HPDE6-E6E7 (cell line): ENCODE measurements around the gene MCRIP2.

Experiments used
- DNase-seq: peaks from one replicate; pipeline ENCODE4 v3.0.0; 2011; ENCODE audit warnings: missing footprints; ENCODE audit errors: extremely low spot score

The MCRIP2 gene

DNA sequence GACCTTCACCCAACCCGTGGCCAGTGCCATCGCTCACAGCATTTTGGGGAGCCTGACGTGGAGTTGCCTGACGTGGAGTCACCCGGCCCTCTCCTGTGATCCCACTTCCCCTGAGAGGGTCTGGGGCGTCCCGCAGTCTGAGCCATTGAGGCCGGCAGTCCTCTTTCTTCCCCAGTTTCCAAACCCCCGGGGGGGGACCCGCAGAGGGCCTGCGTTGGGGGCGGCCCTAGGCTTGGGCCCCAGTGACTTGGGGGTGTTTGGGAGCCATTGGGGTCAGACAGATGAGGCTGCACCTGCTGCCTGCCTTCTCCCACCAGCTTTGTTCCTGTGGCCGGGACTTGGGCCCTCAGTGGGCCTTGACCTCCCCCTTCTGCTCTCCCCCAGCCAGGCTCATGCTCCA, 28.0 kb downstream of the MCRIP2 start:
- DNase-seq: no peak

DNA sequence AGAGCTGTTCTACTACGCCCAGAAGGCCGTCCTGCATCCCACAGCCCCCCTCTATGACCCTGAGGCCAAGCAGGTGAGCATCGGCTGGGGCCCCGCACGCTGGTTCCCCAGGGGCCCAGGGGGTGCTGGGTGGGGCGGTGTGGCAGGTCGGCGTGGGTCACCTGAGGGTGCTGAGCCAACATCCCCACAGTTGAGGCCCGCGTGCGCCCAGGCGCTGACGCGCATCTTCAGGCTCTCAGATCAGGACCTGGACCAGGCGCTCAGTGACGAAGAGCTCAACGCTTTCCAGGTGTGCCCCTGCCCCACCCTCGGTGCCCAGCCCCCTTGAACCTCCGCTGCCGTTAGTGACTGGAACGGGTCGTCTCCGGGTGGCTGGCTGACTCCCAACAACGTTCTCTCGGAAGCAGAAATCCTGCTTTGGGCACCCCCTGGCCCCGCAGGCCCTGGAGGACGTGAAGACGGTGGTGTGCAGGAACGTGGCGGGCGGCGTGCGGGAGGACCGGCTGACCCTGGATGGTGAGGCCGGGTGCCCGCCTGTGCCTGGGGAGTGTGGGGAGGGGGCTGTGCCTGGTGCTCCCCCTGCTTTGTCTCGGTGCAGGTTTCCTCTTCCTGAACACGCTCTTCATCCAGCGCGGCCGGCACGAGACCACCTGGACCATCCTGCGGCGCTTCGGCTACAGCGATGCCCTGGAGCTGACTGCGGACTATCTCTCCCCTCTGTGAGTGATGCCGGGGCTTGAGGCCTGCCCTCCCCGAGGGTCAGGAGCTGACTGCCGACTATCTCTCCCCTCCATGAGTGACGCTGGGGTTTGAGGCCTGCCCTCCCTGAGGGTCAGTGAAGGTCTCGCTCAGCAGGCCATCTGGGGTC, 29.1 kb downstream of the MCRIP2 start:
- no peak for DNase-seq

DNA sequence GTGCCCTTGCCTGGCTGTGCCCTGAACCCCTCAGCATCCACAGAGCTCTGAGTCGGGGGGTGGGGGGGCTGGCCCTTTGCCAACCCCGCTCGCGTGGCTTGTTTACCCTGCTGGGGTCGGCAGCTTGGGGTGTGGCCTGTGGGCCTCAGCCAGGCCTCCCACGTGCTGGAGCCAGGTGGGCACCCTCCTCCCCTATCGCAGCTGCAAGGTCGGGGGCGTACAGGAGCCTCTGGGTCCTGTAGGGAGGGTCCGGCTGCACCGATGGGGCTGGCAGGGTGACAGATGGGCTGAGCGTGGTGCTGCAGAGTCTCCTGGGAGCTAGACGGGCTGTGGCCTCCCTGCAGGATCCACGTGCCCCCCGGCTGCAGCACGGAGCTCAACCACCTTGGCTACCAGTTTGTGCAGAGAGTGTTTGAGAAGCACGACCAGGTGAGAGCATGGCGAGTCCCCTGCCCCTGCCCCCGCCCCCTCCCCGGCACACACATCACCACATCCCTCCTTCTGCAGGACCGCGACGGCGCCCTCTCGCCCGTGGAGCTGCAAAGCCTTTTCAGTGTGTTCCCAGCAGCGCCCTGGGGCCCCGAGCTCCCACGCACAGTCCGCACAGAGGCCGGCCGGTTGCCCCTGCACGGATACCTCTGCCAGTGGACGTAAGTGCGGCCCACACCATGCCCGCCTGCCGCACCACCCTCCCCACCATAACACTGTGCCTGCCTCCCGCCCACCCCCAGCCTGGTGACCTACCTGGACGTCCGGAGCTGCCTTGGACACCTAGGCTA, 29.9 kb downstream of the MCRIP2 start:
- DNase-seq: no peak

DNA sequence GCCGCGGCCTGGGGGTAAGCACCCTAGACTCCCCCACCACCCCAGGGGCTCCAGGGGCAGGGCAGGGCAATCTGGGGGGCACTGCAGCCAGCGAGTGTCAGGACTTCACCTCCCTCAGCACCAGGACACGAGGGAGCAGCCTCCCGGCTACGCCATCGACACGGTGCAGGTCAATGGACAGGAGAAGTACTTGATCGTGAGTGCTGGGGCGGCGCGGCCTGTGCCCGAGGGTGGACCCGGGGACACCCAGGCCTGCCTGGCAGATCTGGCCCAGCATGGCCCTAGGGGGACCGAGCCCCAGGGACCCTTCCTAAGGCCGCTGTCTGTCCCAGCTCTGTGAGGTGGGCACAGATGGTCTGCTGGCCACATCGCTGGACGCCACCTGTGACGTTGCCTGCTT, 30.7 kb downstream of the MCRIP2 start:
- no peak for DNase-seq

DNA sequence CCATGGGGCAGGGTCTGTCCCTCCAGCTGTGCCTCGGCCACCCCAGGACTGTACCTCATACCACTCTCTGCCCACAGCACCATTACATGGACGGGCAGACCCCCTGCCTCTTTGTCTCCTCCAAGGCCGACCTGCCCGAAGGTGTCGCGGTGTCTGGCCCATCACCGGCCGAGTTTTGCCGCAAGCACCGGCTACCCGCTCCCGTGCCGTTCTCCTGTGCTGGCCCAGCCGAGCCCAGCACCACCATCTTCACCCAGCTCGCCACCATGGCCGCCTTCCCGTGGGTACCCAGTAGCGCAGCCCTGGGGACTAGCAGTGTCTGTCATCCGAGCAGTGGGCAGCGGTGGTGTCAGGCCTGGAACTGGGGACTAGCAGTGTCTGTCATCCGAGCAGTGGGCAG, 31.2 kb downstream of the MCRIP2 start:
- no peak for DNase-seq

DNA sequence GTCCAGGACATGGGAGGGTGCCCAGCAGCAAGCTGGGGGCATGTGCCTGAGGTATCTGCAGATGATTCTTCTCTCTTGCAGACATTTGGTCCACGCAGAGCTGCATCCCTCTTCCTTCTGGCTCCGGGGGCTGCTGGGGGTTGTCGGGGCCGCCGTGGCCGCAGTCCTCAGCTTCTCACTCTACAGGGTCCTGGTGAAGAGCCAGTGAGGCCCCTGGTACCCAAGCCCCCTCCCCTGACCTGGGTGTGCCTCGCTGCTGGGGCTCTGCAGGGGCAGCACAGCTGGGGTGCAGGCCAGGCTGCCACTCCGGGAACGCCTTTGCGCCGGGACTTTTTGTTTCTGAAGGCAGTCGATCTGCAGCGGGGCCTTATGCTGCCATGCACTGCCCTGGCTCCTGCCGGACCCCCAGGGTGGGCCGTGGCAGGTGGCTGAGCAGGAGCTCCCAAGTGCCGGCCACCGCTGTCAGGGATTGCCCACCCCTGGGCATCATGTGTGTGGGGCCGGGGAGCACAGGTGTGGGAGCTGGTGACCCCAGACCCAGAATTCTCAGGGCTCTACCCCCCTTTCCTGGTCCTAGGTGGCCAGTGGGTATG, 31.9 kb downstream of the MCRIP2 start:
- DNase-seq: no peak

DNA sequence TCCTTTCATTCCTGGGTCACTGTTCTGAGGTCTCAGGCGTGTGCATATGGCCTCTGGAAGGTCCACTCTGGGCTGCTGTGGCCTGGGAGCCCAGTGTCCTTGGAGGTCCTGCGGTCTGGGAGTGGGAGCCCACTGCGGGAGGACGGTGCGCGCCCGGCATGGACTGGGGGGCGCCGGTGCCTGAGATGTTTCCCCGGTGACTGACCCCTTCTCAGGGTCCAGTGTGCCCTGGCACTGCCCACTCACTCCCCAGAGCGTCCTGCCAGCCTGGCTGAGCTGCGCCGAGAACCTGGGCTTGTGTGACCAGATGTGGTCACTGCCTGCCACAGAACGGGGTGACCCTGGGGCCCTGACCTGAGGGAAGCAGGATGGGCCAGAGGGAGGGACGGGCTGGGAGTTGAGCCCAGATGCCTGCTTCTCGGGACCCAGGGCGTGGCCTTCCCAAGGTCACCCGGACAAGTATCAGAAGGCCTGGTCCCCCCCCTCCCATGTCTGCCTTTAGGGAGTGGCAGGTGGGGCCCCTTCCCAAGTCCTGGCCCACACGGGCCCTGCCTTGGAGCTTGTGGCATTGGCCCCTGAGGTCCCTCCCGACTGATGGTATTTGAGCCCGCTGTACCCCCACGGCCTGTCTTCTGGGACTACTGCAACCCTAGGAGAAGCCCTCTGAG, 32.7 kb downstream of the MCRIP2 start:
- DNase-seq: no peak

DNA sequence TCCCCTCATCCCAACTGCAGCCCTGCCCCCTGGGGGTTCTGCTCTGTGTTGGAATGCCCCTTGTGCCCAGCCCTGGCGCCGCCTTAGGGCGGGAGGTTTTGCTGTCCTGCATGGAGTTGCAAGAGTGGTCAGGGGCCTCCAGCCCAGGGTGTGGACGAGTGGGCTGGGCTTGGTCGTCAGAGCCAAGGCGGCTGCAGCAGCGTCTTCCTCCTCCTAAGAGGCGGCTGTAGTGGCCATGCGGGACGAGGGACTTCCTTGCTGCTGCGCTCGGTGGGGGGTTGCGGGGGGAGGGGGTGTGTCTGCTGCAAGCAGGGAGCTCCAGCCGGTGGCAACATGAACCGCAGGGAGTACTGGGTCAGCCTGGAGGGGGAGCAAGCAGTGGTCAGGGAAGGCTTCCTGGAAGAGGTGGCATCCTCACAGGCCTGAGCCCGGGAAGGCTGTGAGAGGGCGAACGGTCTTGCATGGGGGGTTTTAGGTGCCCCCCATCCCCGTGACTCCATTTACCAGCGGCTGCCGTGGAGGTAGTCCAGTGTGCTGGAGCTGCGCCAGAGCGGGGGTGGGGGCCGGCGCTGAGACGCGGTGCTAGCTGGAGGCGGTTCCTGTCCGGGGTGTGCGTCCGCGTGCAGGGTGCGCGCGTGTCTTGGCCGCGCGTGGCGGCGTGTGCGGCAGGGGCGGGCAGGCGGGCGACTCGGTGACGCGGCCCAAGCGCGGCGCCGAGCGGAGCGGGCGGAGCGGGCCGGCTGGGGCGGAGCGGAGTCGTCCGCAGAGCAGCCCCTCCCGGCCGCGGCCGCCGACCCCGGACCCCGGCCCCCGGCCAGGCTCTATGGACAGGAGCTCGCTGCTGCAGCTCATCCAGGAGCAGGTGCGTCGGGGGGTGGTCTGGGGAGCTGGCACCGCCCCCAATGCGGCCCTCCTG, 33.6 kb downstream of the MCRIP2 start, which contains the start of gene RHBDL1:
Gene RHBDL1, plus strand, starts transcription at position 704 of the 916 bp plus-strand sequence. Its CDS starts 120 bp downstream, at position 824.
- DNase-seq: no peak

DNA sequence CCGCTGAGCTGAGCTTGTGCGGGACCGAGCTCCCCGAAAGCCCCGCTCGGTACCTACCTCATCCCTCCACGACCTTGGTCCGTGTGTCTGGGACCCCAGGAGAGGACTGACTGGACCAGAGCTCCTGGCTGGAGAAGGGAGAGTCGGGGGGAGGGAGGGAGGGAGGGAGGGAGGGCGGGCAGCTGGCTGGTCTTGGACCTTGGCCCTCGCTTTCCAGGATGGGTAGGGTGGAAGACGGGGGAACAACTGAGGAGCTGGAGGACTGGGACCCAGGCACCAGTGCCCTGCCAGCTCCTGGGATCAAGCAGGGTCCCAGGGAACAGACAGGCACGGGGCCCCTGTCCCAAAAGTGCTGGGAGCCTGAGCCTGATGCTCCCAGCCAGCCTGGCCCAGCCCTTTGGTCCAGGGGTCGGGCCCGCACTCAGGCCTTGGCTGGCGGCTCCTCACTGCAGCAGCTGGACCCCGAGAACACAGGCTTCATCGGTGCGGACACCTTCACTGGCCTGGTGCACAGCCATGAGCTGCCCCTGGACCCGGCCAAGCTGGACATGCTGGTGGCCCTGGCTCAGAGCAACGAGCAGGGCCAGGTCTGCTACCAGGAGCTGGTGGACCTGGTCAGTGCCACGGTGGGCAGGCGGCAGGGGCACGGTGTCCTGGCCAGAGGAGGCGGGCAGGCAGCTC, 34.4 kb downstream of the MCRIP2 start:
- DNase-seq: no peak

DNA sequence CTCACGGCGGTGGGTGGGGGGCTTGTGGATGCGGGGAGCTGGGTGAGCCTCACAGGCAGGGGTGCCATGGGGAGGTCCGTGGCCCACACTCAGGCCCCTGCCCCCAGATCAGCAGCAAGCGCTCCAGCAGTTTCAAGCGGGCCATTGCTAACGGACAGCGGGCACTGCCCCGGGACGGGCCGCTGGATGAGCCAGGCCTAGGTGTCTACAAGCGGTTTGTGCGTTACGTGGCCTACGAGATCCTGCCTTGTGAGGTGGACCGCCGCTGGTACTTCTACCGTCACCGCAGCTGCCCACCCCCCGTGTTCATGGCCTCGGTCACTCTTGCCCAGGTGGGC, 34.9 kb downstream of the MCRIP2 start:
- no peak for DNase-seq

DNA sequence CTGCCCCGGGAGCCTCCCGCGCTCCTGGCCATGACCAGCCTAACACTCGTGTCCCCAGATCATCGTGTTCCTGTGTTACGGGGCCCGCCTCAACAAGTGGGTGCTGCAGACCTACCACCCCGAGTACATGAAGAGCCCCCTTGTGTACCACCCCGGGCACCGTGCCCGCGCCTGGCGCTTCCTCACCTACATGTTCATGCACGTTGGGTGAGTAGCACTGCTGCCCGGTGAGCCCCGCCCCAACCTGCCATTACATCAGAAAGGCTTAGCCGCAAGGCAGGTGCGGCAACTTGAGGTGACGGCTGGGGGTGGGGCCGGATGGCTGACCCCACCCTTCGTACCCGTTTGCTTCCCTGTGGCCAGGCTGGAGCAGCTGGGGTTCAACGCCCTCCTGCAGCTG, 35.3 kb downstream of the MCRIP2 start:
- peak; percentile 91 for DNase-seq

DNA sequence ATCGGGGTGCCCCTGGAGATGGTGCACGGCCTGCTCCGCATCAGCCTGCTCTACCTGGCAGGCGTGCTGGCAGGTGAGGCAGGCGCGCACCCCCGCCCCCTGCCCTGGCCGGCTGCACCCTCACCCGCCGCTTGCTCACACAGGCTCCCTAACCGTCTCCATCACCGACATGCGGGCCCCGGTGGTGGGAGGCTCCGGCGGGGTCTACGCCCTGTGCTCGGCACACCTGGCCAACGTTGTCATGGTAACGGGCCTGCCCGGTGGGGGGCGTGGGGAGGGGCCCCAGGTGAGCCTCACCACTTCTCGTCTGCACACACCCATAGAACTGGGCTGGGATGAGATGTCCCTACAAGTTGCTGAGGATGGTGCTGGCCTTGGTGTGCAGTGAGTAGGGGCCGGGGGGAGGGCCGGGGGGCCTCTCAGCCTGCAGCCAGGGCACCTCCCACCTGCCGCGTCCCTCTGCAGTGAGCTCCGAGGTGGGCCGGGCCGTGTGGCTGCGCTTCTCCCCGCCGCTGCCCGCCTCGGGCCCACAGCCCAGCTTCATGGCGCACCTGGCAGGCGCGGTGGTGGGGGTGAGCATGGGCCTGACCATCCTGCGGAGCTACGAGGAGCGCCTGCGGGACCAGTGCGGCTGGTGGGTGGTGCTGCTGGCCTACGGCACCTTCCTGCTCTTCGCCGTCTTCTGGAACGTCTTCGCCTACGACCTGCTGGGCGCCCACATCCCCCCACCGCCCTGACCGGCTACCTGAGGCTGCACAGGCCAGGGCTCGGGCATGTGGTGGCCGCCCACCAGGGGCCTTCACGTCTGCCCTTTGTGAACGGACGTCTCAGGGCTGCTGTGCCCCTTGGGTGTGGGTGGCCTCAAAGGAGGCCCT, 35.9 kb downstream of the MCRIP2 start:
- DNase-seq: no peak

DNA sequence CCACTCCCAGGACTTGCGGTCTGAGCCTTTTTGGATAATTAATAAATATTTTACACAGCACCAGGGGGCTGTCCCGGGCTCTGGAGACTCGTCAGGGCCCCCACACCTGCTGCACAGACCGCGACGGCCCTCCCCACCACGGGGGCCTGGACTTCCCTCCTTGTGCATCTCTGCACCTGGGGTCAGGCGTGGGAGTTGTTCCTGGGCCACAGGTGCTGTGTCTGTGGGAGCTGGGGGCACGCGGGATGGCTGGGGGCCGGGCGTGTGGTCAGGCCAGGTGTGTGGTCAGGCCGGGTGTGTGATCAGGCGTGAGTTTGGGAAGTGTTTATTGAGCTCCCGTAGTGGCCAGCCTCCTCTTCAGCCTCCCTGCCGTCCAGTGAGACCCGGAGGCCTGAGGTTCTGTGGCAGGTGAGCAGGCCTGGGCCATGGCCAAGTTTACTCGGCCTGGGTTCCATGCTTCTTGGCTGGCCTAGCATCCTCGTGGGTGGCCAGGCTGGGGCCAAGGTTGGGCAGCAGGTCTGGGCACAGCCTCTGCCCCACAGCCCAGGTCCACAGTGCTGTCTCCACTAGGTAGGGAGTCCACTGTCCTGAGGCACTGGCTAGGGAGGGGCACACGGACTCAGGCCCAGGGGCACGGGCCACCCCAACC, 36.7 kb downstream of the MCRIP2 start:
- DNase-seq: no peak

DNA sequence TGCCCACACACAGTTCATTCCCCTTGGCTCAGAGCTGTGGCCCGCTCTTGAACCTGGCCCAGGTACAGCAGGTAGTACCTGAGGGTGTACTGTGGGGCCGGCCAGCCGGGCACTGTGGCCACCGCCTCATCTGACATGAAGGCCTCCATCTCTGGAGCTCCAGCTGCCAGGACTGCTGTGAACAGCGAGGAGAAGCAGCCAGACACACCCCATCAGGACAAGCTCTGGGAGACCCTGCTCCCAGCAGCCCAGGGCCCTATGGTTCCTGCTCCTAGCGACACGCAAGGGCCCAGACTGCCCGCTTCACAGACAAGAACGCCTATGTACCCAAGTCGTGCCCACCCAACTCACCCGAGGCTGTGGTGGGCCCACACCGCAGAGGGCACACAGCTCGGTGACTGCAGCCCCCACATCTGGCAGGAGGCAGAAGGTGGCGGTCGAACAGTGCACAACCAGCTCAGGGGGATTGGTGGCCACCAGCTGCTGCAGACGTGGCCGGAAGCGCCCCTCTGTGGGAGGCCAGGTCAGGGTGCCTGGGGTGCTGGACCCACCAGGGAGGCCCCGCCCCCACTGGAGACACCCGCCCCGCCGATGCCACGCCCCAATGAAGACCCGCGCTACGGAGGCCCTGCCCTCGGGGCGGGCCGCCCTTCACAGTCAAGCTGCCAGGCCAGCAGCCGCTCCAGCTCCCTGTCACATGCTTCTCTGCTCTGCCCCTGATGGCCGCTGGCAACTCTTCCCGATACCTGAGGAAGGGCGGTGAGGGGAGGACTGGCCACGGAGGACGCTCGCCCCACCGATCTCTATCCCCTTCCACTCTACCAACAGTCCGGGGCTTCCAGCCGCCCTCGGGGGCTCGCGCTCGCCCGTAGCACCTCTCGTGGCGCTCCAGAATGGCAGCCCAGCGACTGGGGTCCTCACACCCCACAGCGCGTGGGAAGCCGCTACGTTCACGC, 37.5 kb downstream of the MCRIP2 start:
- DNase-seq: no peak

DNA sequence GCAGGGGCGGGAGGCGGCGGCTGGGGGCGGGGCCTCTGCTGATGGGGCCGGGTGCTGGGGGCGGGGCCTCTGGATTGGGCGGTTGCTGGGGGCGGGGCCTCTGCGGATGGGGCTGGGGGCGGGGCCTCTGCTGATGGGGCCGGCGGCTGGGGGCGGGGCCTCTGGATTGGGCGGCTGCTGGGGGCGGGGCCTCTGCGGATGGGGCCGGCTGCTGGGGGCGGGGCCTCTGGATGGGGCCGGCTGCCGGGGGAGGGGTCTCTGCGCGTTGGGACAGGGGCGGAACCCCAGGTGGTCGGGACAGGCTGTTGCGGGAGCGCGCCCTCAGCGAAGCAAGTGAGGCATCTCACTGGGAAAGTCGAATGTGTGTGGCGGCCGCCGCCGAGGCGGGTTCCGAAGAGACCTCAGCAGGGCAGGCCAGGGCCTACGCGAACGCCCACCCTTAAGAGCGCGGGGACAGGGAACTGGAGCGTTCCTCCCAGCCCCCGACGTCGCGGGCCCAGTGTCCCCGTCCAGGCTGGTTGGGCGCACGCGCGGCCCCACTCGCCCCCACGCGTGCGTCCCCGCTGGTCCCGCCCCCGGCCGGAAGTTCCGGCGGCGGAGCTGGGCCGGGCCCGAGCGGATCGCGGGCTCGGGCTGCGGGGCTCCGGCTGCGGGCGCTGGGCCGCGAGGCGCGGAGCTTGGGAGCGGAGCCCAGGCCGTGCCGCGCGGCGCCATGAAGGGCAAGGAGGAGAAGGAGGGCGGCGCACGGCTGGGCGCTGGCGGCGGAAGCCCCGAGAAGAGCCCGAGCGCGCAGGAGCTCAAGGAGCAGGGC, 38.4 kb downstream of the MCRIP2 start, which contains the start of gene STUB1:
Gene STUB1, plus strand, starts transcription at position 597 of the 811 bp plus-strand sequence. Its CDS starts 116 bp downstream, at position 713.
- DNase-seq: peak; percentile 76

DNA sequence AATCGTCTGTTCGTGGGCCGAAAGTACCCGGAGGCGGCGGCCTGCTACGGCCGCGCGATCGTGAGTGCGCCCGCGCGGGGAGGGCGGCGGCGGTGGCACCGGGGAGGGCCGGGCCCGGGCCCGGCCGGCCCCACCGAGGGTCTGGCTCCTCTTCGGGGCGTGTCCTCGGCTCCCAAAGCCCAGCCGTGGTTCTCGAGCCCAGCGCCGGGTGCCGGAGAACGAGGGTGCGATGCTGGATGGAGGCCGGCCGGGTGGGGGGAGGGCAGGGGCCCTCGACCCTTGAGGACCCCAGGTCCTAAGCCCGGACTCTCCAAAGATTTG, 39.0 kb downstream of the MCRIP2 start:
- no peak for DNase-seq
